ENCODE data around the gene POTEJ.
"Not testable (repeated sequence)": the region's sequence is repeated elsewhere in the genome, so short reads cannot be mapped to it uniquely, and the experiment has no call there.

The POTEJ gene

DNA sequence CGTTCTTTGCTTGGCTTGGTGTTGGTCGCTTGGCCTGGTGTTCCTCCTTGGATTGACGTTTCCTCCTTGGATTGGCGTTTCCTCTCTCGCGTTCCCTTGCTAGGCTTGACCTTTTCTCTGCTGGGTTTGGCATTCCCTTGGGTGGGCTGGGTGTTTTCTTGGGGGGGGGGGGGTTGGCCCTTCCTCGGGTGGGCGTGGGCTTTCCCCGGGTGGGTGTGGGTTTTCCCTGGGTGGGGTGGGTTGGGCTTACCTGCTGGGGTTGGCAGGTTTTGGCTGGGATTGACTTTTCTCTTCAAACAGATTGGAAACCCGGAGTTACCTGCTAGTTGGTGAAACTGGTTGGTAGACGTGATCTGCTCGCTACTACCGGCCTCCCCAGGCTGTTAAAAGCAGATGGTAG is at the start of gene POTEJ:
Gene POTEJ, plus strand, starts transcription at position 301 of the 400 bp plus-strand sequence. Its CDS starts 93 bp downstream, at position 394.
- not testable (repeated sequence) for DNase-seq (ENCODE audit: low read depth)

DNA sequence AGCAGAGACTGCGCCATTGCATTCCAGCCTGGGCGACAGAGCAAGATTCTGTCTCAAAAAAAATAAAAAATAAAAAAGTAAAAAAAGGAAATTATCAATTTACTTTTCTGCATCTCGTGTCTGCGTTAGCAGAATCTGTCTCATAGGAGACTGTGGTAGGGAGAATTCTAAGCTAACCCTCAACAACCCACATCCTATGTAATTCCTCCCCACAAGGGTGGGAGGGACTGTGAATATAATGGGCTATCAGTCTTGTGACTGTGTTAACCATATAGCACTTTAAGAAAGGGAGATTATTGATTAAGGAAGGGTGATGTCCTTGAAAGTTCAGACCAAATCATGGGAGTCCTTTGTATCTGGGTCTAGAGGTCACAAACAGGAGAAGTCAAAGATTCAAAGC is 45.1 kb upstream of the POTEJ start:
- not testable (repeated sequence) for DNase-seq (ENCODE audit: low read depth)

DNA sequence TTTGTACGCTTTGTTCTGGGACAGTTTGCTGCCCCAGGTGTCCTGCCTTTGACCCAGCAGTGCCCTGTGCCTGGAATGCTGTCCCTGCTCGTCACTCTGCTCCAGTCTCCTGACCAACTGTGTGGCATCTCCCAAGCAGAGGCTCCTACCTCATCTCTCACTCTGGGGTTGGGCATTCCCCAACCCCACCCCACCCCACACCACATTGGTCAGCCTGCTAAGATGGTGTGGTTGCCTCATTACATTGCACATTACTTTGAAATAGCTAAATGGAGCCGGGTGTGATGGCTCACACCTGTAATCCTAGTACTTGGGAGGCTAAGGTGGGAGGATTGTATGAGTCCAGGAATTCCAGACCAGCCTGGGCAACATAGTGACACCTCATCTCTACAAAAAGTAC is 39.3 kb upstream of the POTEJ start:
- not testable (repeated sequence) for DNase-seq (ENCODE audit: low read depth)

DNA sequence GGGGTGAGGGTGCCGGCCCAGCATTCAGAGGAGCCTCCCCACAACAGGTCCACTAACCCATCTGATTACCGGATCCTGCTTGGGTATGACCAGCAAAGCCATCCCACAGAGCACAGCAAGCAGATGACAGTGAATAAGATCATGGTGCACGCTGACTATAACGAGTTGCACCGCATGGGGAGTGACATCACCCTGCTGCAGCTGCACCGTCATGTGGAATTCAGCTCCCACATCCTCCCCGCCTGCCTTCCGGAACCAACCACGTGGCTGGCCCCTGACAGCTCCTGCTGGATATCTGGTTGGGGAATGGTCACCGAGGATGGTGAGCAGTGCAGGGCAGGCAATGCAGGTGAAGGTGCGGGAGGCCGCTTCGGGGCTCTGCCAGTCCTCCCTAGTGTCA is 37.0 kb upstream of the POTEJ start:
- DNase-seq (ENCODE audit: low read depth) = not testable (repeated sequence)

DNA sequence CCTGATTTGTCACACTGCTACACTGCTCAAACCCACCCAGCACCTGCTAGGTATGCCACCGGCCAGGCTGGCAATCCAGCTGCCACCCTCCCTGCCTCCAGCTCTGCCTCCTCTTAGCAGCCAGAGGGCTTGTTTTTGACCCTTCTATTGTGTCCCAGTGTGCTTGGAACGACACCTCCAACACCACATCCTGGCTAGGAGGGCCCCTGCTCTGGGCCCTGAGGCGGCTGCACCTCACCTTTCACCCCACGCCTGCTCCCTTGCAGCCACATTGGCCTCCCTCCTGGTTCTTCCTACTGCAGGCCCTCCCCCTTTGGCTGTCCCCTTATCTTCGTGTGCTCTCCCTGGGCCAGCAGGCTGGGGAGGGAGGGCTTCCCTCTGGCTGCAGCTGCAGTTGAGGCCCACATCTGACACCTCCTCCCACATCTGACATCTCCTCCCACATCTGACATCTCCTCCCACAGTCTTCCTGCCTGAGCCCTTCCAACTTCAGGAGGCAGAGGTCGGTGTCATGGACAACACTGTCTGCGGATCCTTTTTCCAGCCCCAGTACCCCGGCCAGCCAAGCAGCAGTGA is 34.9 kb upstream of the POTEJ start:
- not testable (repeated sequence) for DNase-seq (ENCODE audit: low read depth)

DNA sequence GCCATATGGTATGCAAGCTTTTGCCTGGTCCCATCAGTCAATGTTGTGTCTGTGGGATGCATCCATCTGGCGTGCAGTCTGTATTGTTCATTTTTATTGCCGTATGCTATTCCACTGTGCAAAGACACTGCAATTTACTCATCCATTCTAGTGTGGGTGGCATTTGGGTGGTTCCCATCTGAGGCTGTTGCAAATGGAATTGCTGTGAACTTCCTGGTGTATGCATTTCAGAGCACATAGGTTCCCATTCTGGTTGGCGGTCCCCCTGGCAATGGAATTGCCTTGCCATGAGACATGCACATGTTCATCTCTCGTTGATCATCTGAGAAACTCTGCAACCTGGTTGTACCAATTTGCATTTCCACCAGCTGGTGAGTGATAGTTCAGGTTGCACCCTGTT is 33.7 kb upstream of the POTEJ start:
- not testable (repeated sequence) for DNase-seq (ENCODE audit: low read depth)

DNA sequence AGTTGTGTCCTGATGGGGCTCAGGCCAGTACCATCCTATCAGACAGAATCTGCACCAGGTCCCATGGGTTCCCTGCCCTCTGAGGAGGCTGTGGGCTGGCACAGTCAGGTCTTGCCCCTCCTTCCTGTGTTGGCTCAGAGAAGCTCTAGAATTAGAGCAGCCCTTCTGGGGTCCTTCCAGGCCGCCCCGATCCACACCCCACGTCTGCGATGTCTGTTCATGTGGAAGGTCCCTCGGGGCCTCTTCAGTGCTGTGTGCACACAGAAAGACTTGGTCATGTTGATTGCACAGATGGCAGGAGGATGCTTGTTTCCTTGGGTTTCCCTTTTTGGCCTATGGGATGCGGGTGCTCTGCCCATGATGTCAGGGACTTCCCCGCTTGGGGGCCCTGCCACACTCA is 32.1 kb upstream of the POTEJ start:
- DNase-seq (ENCODE audit: low read depth) = not testable (repeated sequence)

DNA sequence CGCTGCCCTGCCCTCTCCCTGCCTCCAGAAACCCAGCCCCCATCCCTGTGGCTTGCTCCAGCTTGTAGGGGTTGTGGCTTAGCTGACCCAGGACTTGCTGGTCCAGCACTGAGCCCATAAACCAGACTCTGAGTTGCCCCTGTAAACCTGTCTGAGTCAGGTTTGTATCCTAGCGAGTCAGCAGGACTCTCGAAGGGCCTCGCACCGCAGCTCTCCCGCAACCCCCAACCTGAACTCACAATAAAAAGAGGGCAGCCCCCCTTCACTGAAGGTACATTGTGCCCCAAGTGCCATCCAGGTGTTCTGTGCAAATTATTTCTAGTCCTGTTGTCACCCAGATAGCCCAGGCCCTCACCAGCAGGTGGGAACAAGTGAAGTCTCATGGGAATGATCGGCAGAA is 29.7 kb upstream of the POTEJ start:
- DNase-seq (ENCODE audit: low read depth) = not testable (repeated sequence)

DNA sequence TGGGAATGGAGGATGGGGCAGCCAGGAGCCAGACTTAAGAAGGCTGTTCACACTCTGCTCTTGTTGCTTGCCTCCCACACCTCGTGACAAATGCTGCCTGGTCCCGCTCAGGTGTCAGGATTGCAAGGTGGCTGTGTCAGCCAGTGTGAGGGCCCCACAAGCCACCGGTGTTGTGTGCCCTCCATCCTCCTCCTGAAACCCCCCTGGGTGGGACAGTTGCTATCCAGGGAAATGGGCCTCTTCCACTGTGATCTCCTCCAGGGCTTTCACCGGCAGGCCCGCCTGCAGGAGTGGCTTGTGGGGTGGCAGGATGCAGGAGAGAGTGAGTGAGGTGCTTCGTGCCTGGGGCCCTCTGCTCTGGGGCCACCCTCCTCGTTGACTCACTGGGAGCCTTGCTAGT is 28.3 kb upstream of the POTEJ start:
- DNase-seq (ENCODE audit: low read depth) = not testable (repeated sequence)

DNA sequence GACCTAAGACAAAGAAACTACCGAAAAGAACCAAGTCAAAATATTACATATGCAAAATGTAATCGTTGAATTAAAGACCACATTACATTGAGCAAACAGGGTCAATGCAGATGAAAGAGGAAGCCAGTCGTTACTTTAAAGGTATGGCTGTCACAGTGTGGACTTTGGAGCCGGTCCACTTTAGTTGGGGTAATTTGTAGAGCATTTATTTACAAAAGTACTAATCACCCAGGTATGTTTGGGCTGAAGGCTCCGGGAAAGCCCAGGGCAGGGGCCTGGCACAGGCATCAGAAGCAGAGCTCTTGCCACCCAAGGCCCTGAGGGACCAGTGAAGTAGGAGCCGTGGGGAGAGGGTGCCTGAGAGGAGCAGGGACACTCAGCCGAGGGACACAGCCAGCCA is 27.7 kb upstream of the POTEJ start:
- DNase-seq (ENCODE audit: low read depth) = not testable (repeated sequence)

DNA sequence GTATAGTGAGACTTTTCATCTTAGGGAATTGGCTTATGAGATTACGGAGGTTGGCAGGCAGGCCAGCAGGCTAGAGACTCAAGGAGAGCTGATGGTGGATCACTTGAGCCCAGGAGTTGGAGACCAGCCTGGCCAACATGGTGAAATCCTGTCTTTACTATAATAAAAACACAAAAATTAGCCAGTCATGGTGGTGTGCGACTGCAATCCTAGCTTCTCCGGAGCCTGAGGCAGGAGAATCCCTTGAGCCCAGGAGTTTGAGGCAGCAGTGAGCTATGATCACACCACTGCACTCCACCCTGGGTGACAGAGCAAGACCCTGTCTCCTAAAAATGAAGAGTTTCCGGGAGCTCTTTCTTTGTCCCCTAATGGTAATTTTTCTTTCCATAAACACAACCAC is 26.5 kb upstream of the POTEJ start:
- not testable (repeated sequence) for DNase-seq (ENCODE audit: low read depth)

DNA sequence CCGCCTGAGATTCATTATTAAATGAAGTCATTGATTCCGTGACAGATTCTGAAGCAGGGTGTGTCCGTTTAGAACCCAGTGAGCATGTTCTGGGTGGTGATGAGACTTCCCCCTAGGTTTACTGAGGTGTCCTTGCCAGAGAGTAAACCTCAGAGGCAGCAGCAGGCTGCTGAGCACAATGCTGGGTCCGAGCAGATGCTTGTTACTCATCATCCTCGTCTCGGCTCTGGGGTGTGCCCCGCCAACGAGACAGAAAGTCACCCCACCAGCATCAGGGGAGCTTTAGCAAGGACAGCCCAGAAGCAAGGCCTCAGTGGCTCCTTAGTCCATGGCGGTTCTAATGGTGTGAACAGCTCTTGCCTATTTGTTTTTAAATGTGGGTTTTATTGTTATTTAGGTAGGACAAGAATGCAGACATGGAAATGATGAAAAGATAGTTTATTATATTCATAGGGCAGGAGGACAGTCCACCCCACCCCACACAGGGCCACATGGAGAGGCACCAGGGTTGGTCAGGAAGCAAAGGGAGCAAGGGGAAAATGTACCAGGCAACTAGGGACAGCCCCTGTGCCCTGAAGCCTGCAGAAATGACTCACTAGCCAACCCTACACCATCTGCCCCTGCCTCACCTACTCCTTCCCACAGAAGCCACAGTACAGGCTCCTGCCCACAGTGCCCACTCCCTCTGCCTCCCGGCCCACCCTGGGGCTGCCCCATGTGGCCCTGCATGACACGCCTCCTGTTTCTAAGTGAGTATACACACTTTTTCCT is 22.4 kb upstream of the POTEJ start:
- DNase-seq (ENCODE audit: low read depth) = not testable (repeated sequence)

DNA sequence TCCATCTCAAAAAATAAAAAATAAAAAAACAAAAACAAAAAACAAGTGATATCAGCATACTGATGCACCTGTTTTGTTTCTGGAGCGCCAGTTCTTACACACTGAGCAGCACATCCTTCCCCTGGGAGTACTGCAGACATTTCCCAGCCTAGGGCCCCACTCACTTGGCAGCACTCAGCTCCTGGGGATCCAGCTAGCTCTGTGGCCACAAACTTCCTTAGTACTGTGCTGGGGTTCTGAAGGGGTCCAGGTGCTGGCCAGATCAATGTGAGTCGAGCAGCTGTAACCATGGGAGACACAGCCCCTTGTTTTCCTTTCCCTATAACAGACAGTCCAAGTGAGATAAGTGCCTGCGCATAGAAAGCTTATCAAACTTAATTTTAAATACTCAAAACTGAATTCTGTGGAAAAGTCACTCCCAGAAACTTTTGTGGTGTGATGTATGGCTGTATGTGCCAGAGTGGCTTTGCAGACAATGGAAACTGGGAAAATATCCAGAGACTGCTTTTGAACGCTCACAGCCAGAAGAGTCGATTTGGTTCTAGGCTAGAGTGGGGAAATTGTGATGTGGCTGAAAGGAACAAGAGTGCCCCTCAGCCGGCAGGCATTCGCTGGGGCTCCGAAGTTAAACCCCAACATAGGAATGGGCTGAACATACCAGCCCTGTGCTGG is 20.9 kb upstream of the POTEJ start:
- DNase-seq (ENCODE audit: low read depth) = not testable (repeated sequence)

DNA sequence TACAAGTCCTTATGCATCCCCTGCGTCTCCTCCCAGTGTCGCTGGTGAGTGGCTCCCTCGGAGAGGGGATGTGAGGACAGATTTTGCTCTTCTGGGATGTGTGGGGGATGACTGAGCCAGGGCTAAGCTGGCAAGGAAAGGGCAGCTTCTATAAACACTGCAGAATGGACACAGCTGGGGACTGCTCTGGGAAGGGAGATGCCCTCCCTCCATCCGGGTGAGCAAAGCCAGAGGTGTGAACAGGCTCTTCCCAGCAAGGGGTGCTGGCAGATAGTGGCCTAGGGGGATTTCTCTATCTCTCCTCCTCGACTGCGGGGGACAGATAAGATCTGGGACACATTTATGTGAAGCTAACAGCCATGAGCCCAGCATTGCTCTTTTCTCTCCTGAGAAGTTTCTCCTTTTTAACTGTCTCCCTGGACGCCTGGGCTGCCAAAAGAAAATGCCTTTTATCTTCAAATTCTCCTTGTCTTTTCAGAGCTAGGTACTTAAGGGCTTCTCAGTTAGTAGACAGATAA is 20.3 kb upstream of the POTEJ start:
- not testable (repeated sequence) for DNase-seq (ENCODE audit: low read depth)

DNA sequence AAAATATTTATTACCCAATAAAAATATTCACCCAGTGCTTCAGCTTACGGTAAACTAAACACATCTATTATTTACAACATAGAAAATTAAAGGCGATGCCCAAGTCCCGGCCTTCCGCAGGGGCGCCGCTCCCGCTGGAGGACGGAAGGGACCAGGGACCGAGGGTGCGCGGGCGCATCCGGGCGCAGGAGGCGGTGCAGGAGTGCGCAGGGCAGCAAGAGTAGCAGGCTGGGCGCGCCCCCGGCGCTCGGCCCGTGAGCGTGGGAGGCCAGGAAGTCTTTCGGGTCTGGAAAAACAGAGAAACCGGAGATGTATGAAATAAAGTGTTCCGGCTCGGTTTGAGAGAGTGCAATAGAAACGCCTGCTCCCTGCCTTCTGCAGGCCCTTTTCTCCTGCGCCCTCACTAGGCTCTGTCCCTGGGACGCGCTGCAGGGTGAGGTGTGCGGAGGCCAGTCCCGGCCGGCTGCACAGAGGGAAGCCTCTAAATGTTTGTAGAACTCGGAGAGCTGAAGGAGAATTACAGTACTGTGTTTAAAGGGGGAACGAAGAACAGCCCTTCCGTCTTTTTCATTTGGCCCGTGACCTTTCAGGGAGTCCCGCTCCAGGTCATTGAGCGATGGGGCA is 18.3 kb upstream of the POTEJ start:
- not testable (repeated sequence) for DNase-seq (ENCODE audit: low read depth)

DNA sequence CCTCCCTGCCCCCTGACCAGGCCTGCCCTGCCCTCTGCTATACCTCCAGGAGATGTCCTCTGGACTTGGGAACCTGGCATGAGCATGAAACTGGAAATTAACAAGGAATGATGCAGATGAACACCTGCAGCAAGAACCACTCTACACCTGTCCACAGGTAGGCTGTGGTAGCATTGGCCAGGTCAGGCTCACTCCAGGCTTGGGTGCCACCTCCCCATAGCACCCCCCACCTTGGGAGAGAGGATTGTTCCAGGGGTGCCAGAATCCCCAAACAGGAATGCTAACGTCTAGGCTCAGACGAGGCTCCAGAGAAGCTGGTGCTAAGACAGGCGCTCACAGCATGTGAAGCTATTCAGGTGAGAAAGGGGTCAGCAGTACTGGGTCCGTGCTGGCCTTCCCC is 17.2 kb upstream of the POTEJ start:
- DNase-seq (ENCODE audit: low read depth) = not testable (repeated sequence)

DNA sequence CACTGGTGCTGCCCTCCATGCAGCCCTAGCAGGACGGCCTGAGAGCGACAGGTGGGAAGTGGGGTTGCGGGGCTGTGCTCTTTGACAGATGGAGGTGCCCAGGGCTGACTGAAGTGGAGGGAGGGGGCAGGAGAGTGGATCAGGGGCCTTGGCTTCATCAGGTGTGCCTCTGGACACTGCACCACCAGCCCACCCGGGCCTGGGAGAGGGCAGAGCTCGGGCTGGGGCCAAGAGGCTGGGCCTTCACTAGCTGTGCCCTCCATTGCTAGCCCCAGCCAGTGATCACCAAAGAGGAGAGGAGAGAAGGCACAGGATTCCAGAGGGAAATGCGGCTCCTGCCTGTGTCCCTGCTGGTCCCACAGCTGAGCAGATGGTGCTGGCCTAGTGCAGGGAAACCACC is 14.5 kb upstream of the POTEJ start:
- not testable (repeated sequence) for DNase-seq (ENCODE audit: low read depth)

DNA sequence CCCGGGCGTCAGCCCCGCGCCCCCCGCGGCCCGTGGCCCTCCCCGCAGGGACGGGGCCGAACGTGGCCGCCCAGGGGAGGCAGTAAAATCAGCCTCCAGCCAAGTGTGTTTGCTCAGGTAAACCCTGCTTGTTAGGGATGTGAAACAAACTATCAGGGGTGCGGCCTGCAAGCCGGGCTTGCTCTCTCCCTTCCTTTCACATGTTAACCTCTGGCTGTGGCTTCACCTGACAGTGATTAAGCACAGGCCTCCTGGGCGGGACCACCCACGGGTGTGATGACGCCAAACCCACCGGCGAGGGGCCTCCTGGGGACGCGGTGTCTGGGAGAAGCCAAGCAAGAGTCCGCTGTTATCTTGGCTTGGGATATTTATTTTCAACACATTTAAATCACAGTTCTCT is 13.2 kb upstream of the POTEJ start:
- not testable (repeated sequence) for DNase-seq (ENCODE audit: low read depth)

DNA sequence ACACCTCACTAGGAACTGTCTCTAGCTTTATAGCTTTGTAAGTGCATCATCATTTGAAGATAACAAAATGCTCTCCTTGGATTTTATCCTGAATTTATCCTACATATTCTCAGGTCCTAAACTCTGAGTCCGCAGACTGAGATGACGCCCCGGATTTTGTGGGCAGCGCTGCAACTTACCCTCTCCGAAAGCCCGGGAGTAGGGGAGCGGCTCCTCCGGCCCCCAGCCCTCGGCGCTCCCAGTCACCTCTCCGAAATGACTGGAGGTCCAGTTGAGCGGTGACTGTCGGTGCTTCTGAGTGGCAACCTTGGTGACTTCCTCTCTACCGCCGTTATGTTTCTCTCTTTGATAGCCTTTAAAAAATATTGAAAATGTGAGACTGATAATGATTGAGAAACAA is 12.8 kb upstream of the POTEJ start:
- not testable (repeated sequence) for DNase-seq (ENCODE audit: low read depth)

DNA sequence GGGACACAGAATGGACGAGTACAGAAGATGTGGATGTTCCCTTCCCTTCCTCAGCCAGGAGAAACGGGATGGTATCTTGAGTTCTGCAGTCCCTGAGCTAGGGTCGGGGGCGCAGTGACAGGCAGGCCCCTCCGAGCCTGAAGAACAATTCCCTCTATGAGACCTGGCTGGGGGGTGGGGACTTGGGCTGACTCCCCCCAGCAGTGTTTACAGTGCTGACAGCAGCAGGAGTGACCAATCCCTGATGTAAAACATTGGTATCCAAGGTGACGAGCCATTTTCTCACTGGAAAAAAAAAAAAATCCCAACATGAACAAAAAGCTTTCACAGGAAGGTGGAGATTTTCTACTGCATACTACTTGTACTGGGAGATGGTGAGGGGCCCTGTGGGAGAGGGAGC is 11.8 kb upstream of the POTEJ start, which contains the start of gene CFC1:
Gene CFC1, minus strand, starts transcription at position 183 of the 400 bp plus-strand sequence. CDS start 288 bp downstream, outside the sequence.
- DNase-seq (ENCODE audit: low read depth) = not testable (repeated sequence)

DNA sequence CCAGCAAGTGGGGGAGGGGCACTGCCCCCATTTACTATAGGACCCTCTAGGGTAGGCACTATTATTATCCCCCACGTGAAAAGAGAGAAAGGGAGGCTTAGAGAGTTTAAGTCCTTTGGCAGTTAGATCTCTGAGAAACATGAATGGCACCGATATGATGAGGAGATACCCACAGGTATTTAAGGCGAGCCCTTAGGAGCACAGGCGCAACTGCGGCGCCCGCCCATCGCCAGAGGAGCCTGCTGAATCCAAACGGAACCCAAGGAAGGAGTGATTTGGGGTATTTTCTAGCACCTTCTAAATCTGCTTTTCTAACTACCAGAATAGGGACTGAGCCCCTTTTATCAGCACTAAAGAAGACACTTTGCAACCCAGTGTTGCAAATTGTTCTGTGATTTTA is 11.3 kb upstream of the POTEJ start:
- DNase-seq (ENCODE audit: low read depth) = not testable (repeated sequence)

DNA sequence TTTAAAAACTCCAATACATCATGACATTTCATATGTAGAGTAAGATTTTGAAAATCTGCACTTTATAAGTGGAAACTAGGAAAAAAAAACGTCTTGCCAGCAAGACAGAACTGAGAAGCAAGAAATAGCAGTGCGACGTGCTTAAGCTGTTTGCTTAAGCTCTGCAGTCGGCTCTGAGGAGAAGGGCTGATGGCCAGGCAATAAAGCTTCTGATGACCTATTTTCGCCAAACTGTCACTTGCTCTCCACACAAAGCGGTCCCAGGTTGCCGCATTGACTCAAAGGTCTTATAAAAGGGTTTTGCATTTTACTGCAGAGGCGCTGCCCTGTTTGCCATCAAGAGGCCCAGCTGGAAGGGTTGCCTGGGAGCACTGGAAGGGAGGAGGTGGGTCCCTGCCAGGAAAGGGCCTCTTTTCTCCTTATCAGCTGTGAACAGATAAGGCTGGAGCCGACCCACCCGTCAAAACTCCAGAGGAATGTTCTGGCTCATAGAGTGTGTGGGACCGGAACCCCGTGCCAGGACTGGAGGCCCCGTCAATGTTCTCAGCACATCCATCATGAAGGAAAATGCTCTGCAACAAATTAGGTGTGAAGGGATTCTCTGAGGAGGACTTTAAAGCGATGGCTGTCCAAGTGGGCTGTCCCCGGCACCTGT is 9.5 kb upstream of the POTEJ start:
- not testable (repeated sequence) for DNase-seq (ENCODE audit: low read depth)
